Posterior cingulate gyrus (tissue), 11 donors: Measurements from ENCODE around the gene ZNF181.
"Not testable (repeated sequence)": the region's sequence is repeated elsewhere in the genome, so short reads cannot be mapped to it uniquely, and the experiment has no call there.

ENCODE experiments used
- DNase-seq, 10 donors: peaks; one replicate each; pipeline versions ENCODE4 v3.0.0 to v3.0.0-alpha.2; 2020 to 2021; ENCODE audit warnings: mixed read lengths in 3 of 10
- intact Hi-C: fragments of 100-400 bp; cut with DNase I; formaldehyde crosslinking; loops from one replicate; pipeline ENCODE4 v1.15.1; 2023

Gene ZNF181

GRCh38 chr19:34733746-34734536, at the start of gene ZNF181:
Gene ZNF181, plus strand, starts transcription at chr19:34734243. Its CDS starts 795 bp downstream, at chr19:34735038.
- intact Hi-C loops = loop anchor here (1.0 to 5.0 kb wide), 2 partner anchors 38 to 57 kb away; partner anchors contain the start of genes SCGB2B2, ZNF302 and ZNF599

DNA sequence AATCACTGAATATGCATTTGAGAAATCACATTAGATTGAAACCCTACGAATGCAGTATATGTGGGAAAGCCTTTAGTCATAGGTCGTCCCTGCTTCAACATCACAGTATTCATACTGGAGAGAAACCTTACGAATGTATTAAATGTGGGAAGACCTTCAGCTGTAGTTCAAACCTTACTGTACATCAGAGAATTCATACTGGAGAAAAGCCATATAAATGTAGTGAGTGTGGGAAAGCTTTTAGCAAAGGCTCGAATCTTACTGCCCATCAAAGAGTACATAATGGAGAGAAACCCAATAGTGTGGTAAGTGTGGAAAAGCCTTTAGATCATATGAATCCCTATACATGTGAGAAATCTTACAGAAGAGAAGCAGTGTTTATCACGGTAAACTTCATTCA, 48.8 kb upstream of the ZNF181 start:
- DNase-seq, intact Hi-C loops: not testable (repeated sequence)

More at GRCh38 chr19:34733746-34734536, at the start of gene ZNF181:
- peak; percentile 79 to 98 (median 89) for DNase-seq

GRCh38 chr19:34686455-34686854, 47.6 kb upstream of the ZNF181 start:
- intact Hi-C loops = no loop called here
- no peak for DNase-seq

GRCh38 chr19:34687348-34687747, 46.7 kb upstream of the ZNF181 start:
- no peak for DNase-seq
- intact Hi-C loops = no loop called here

DNA sequence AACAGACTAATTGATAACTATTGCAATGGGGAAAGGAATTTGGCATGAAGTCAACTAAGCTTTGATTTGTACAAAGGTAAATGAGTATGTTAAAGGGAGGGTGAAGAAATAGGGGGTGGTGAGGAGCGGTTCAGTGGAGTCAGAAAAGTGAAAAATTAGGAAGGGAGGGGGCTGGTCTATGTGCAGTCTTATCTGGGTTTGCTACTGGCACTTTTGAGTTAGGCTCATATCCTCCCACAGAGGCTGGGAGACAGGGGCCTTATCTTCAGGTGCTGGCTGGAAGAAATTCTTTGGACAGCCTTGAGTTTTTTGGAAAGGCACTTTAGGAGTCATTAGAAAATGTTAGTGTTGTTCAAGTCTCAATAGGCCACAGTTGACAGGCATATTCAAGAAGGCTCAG, 45.5 kb upstream of the ZNF181 start:
- DNase-seq = no peak
- intact Hi-C loops = no loop called here

GRCh38 chr19:34690372-34690771, 43.7 kb upstream of the ZNF181 start:
- DNase-seq = no peak

DNA sequence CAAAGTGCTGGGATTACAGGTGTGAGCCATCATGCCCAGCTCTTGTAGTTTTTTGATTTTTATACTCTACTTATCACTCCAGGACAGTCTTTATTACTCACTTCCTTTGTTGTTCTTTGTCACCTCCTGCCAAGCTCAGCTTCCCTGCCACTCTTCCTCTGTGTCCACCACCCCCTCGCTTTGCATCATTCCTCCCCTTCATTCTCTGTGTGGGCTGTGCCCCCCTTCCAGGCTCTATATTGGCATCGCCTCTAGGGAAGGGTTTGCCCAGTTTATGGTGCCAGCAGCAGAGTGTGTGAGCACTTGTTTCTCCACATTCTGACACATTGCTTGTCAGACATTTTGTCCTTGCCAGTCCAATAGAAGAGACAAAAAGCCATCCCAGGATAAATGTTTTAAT, 41.5 kb upstream of the ZNF181 start:
- no peak for DNase-seq
- intact Hi-C loops = no loop called here

More at GRCh38 chr19:34690372-34690771, 43.7 kb upstream of the ZNF181 start:
- intact Hi-C loops = no loop called here

- DNase-seq = no peak
- intact Hi-C loops = no loop called here
Observed at GRCh38 chr19:34707661-34708060, 26.4 kb upstream of the ZNF181 start.

GRCh38 chr19:34711890-34712289, 22.2 kb upstream of the ZNF181 start:
- intact Hi-C loops = loop anchor here (1.0 to 10.0 kb wide), 4 partner anchors 73 to 937 kb away; no protein-coding TSS in a partner anchor
- DNase-seq = no peak

GRCh38 chr19:34712395-34713261, 21.4 kb upstream of the ZNF181 start:
- intact Hi-C loops = loop anchor here (1.0 to 10.0 kb wide), 4 partner anchors 73 to 938 kb away; no protein-coding TSS in a partner anchor
- DNase-seq = peak in 4 of 10 donors; percentile 18 to 50 (median 33)

- no peak for DNase-seq
- intact Hi-C loops = loop anchor here (2.0 to 10.0 kb wide), 2 partner anchors 156 to 938 kb away; no protein-coding TSS in a partner anchor
Observed at GRCh38 chr19:34713262-34713637, 20.8 kb upstream of the ZNF181 start.

DNA sequence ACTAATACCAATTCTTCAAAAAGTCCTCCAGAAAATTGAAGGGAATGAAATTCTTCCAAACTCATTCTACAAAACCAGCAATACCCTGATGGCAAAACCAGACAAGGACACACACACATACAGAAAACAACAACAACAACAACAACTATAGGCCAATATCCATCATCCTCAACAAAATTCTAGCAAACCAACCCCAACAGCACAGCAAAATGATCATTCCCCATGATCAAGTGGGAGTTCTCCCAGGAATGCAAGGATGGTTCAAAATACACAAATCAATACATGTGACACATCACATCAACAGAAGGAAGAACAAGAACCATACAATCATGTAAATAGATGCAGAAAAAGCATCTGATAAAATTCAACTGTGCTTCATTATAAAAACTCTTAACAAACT, 18.7 kb upstream of the ZNF181 start:
- no peak for DNase-seq
- intact Hi-C loops = loop anchor here (10.0 kb wide), 1 partner anchor 941 kb away; no protein-coding TSS in a partner anchor

DNA sequence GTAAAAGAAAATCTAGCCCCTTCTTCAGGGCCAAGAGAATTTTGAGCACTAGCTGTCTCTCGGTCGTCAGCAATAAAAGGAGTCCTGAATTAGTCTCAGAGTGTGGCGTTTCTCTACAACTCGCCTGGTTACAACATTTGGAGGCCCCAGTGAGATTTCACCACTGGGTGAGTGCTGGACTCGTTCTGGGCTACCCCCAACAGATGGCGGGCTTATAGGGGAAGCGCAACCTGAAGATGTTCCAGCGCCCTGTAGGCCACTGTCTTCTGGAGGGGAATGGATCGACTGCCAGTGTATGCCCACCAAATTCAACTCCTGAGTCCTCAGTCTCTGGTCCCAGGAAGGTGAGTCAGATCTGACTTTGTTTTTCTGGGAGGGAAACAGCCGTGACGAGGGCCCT, 11.7 kb upstream of the ZNF181 start:
- intact Hi-C loops = no loop called here
- no peak for DNase-seq

DNA sequence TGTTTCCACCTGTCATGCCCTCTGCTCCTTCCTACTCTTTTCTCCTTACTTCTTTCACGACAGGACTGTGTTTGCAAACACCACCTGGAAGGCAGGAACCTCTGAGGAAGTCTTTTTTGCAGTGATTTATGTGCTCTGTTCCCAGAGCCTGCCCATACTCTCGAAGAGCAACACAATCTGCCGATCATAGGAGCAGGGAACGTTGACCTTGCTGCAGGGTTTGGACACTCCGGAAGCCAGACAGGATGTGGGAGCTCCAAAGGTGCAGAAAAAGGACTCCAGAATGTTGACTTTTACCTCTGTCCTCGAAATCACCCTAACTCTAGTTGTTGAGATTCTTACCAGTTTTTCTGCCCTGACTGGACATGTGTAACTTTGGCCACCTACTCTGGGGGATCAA, 8.6 kb upstream of the ZNF181 start:
- DNase-seq = no peak
- intact Hi-C loops = no loop called here

DNA sequence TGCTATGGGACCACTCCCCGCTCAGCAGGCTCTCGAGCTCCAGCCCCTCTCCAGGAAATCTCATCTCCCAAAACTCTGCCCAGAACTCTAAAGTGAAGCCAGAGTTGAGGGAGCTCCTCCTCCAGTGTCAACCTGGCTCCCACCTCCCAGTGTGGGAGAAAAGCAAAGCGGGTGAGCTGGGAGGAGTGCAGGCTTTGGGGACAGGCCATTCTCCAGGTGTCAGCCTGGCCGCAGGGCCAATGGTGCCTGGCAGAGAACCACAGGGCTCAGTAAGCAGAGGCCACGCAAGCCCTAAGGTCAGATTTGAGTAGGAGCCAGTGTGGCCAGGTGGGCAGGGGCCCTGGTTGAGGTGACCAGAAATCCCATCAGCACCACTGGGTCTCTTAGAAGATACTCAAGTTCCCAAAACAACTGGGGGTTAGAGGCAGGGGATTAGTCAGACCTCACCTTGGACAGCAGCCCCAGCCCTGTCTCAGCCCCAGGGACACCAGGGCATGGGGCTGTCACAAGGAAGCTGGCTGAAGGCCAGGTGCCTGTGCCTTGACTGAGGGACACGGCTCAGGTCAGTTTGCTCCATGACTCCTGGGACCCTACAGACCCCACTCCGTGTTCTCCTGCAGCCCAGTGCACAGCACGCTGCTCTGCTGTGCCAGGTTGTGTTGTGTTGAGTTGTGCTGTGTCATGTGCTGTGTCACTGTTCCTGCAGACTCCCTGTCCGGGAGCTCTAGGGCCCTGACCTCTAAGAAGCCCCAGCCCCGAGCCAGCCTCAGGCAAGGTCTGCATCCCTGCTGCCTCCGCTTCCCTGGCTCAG, 2.8 kb upstream of the ZNF181 start:
- peak in 1 of 10 donors; percentile 76 for DNase-seq
- intact Hi-C loops = loop anchor here (5.0 kb wide), 1 partner anchor 41 kb away; the partner anchor contains the start of gene ZNF599

- DNase-seq = peak in 1 of 10 donors; percentile 77
- intact Hi-C loops = loop anchor here (5.0 kb wide), 1 partner anchor 40 kb away; the partner anchor contains the start of gene ZNF599
Observed at GRCh38 chr19:34731964-34732363, 2.1 kb upstream of the ZNF181 start.

- intact Hi-C loops = loop anchor here (5.0 kb wide), 1 partner anchor 40 kb away; the partner anchor contains the start of gene ZNF599
- peak in 1 of 10 donors; percentile 74 for DNase-seq
Observed at GRCh38 chr19:34732612-34733211, 1.3 kb upstream of the ZNF181 start.

DNA sequence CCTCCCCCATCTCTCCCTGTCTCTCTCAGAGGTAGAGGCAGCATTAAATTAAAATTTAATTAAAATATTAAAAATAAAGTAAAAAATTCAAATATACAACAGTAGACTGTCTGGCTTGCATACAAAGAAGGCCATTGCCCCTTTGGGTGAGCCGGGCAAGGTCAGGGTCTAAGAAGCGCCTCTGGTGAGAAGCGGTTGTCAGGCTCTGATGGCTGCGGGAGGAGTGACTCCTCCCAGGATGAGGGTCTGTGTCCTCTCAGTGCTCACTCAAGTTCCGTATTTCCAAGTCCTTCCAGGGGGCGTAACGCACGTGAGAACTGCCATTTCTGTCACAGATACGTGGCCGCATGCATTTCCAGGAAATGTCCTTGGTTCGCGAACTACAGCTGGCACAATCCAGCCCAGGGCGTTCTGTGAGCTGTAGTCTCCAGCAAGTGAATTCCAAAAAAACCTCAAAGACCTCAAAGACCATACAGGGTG, 737 bp upstream of the ZNF181 start:
- peak in 5 of 10 donors; percentile 31 to 83 (median 65) for DNase-seq
- intact Hi-C loops = loop anchor here (5.0 kb wide), 1 partner anchor 39 kb away; the partner anchor contains the start of gene ZNF599

GRCh38 chr19:34734537-34735103, 577 bp downstream of the ZNF181 start:
- intact Hi-C loops = loop anchor here (1.0 to 5.0 kb wide), 2 partner anchors 38 to 57 kb away; partner anchors contain the start of genes SCGB2B2, ZNF302 and ZNF599

More at GRCh38 chr19:34734537-34735103, 577 bp downstream of the ZNF181 start:
- no peak for DNase-seq
